UCSD-AML1 (cell line): ENCODE data around the gene SLC50A1.

Source experiments
- DNase-seq: peaks from one replicate; lab custom pipeline; 2025; ENCODE audit not compliant: unreplicated experiment; lab: John Stamatoyannopoulos, UW

SLC50A1 gene

GRCh38 chr1:155135415-155136028 lies at the start of gene SLC50A1:
TSS of gene SLC50A1 (plus strand) at chr1:155135852. CDS start at chr1:155135912, 60 bp downstream.
- peak; percentile 97 for DNase-seq

GRCh38 chr1:155086128-155086741 lies 49.4 kb upstream of the SLC50A1 start:
- DNase-seq, result peak; percentile 77

- peak; percentile 49 for DNase-seq
These were observed 48.7 kb upstream of the SLC50A1 start for GRCh38 chr1:155086856-155087535.

GRCh38 chr1:155091071-155092051 lies 44.3 kb upstream of the SLC50A1 start:
- peak; percentile 82 for DNase-seq

- no peak for DNase-seq
These were observed 43.5 kb upstream of the SLC50A1 start for GRCh38 chr1:155092131-155092530.

GRCh38 chr1:155092641-155093040 lies 43.0 kb upstream of the SLC50A1 start:
- DNase-seq, result no peak

- DNase-seq, result peak; percentile 54
These were observed 41.6 kb upstream of the SLC50A1 start for GRCh38 chr1:155093911-155094621.

GRCh38 chr1:155094622-155094948 lies 41.1 kb upstream of the SLC50A1 start:
- no peak for DNase-seq

- DNase-seq, result no peak
These were observed 36.3 kb upstream of the SLC50A1 start for GRCh38 chr1:155099331-155099730.

- DNase-seq, result no peak
These were observed 32.3 kb upstream of the SLC50A1 start for GRCh38 chr1:155103325-155103724.

- no peak for DNase-seq
These were observed 30.8 kb upstream of the SLC50A1 start for GRCh38 chr1:155104605-155105534.

- DNase-seq, result no peak
These were observed 30.0 kb upstream of the SLC50A1 start for GRCh38 chr1:155105604-155106011.

GRCh38 chr1:155106862-155107261 lies 28.8 kb upstream of the SLC50A1 start:
- DNase-seq, result no peak

GRCh38 chr1:155107309-155108264 lies 28.1 kb upstream of the SLC50A1 start:
- DNase-seq, result no peak

GRCh38 chr1:155108296-155108695 lies 27.4 kb upstream of the SLC50A1 start:
- DNase-seq, result no peak

- DNase-seq, result no peak
These were observed 25.3 kb upstream of the SLC50A1 start for GRCh38 chr1:155110381-155110780.

- DNase-seq, result no peak
These were observed 24.8 kb upstream of the SLC50A1 start for GRCh38 chr1:155110826-155111225.

GRCh38 chr1:155113450-155113980 lies 22.1 kb upstream of the SLC50A1 start:
- no peak for DNase-seq
